Activated naive CD8-positive, alpha-beta T cell treated with anti-CD3 and anti-CD28 coated beads, Interleukin-2, amount 50 U/mL, for 16 hours (primary cell): Measurements from ENCODE around the gene NOXO1.

Experiments
- DNase-seq: peaks from one replicate; pipeline ENCODE4 v3.0.0-alpha.2; 2020; ENCODE audit warnings: low read depth, low spot score

Gene NOXO1

DNA sequence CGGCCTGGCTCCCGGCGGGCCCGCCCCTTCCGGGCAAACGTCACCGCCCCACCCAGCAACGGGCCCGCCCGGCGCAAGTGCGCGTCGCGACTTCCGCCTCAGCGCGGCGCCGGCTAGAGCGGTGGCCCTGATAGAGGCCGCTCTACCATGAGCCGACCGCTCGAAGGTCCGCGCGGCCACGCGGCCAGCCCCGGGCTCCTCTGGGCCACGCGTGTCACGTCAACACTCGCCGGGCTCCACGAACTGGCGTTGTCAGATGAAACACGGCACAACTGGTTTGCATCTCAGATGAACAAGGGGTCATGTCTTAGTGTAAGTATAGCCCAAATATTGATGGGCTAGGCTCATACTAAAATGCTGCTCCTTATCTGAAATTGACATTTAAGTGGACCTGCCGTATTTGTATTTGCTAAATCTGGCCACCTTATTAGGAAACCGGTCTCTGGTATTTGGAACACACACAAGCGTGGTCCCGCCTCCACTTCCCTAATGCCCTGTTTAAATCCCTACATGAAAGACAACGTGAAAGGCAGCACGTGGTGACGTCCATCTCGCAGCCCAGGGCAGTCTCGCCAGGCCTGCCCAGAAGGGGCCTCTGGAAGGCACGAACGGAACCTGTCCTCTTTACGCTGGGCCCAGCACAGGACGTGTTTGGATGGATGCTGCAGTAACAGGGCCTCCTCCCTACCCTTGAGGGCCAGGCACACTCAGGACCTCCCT, 28.7 kb upstream of the NOXO1 start, which contains the start of gene ZNF598:
ZNF598 (minus strand) TSS at position 31 of the 720 bp plus-strand sequence.
- peak; percentile 59 for DNase-seq

DNA sequence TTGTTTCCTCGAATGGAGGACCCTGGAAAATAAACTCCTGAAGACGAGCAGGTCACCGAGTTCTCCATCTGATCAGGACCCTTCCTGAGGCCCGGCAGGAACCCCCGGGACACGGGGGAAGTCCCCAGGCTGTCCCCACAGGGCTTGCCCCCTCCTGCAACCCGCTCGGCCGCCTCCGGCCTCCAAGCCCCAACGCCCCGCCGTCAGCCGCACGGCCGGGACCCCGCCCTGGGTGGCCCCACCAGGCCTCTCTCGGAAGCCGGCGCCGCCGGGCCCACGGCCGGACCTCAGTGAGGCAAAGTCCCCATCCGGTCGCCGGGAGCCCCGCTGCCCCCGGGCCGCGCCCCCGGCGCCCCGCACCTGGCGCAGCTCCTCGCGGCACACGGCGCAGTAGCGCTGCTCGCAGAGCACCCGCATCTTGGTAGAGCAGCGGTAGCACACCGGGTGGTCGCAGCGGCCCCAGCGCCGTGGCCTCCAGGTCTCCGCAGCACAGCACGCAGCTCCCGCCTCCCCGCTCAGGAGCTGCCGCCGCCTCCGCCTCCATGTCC, 28.0 kb upstream of the NOXO1 start:
- no peak for DNase-seq

DNA sequence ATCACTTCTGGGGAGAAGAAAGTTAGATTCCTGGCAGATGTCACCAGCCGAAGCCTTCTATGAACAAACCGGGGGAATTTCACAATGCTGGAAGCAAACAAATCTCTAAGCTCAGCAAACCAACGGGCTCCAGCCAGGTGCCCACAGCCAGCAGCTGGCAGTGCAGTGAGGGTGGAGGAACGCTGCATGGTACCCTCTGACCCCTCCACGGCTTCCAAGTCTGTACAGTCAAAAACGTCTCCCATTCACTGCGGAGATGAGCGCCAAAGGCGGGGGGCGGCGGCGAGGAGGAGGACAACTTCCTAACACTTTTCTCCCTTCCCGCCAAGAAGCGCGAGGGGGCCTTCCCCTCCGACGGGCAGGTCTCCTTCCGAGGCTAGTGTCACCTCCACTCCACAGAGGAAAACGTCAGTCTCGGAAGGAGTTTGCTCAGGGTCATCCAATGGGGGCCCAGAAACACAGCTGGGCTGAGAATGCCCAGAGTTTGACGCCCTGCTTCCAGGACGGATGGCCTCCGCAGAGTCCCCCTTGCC, 27.4 kb upstream of the NOXO1 start:
- DNase-seq, result no peak

- no peak for DNase-seq
Measured at GRCh38 chr16:2008009-2008526, 26.8 kb upstream of the NOXO1 start.

DNA sequence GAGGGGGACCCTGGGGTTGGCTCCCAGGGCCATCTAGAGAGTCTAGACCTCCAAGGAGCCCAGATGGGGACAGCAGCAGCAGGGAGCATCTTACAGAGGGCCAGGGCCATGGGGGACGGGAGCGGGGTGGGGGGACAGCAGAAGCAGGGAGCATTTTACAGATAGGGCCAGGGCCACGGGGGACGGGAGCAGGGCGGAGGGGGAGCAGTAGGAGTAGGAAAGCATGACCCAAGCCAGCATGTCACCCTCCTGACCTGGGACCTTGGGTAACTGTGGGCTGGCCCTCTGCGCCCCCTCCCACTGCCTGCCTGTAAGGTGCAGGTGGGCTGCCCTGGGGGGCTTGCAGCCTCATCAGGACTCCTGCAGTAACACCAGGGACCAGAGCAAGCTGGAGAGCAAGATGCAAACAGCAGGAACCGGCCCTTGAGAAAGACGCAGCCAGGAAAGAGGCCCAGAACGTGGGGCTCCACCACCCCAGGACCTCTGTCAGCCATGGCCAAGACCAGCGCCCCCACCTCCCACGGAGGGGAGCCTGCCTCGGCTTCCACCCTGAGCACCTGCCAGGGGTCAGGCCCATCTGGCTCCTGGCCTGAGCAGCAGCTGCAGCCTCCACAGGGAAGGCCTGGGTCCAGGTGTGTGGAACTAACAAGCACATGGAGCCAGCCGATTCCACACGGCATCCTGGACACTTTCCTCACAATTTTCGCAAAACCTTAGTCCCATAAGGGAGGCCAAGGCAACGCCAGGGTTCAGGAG, 26.0 kb upstream of the NOXO1 start:
- DNase-seq, result no peak

- DNase-seq, result no peak
Measured at GRCh38 chr16:2006317-2006716, 25.0 kb upstream of the NOXO1 start.

- no peak for DNase-seq
Measured at GRCh38 chr16:2005646-2006045, 24.4 kb upstream of the NOXO1 start.

- no peak for DNase-seq
Measured at GRCh38 chr16:2004795-2005517, 23.7 kb upstream of the NOXO1 start.

DNA sequence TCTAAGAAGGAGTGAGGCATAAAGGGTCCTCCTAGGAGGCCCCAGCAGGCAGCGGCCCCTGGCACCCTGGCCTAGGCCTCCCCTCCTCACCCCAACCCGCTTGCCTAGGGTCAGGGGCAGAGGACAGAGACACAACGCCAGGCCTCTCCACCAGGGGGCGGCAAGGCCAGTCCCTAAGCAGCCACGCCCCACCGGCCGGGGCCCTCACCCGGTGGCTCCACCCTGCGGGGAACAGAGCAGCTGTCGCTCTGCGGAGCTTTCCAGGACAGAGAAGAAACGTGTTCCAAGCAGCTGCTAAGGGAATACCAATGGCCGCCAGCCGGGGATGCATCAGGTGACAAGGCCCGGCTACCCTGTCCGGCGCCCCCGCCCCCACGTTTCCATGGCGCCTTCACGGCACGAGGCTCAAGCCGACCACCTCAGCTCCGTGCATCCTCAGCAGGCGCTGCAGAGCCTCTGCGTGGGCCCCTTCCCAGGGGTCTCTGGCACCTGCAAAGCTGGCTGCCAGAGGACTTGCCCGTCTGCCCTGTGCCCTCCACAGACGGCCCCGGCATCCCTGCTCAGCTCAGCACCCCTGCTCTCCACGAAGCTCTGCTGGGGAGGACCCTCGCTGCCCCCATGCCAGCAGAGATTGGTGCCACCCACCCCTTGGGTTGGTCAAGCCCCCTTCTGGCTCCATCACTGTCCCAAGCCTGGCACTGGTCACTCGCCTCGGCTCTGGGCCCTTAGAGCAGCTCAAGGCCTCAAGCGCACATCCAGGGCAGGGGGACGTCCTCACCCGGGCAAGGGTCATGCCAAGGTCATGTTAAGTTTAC, 22.8 kb upstream of the NOXO1 start:
- DNase-seq, result peak; percentile 77

DNA sequence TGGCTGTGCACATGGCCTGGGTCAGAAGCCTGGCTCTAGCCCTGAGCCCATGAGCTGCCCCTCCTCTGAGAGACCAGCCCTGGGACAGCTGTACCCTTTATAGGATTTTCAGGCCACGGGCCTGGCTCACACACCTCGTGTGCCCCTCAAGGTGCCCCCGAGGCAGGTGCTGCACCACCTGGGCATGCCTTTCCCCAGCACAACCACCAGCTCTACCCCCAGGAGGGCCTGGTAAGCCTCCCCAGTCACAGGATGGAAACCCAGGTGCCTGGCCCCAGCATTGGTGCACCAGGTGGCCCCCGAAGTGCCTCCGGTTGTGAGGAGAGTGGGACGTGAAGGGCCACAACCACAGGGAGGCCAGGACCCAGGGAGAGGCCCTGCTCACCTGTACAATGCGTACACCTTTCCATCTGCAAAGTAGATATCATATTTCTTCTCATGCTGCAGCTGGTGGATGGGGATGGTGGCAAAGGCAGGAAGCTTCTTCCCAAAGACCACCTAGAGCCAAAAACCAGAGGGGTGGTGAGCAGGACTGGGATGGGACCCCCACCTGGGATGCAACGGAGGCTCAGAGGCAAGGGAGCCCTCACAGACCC, 22.1 kb upstream of the NOXO1 start:
- DNase-seq, result no peak

- DNase-seq, result no peak
Measured at GRCh38 chr16:2002406-2003230, 21.3 kb upstream of the NOXO1 start.

- no peak for DNase-seq
Measured at GRCh38 chr16:2001456-2002355, 20.4 kb upstream of the NOXO1 start.

DNA sequence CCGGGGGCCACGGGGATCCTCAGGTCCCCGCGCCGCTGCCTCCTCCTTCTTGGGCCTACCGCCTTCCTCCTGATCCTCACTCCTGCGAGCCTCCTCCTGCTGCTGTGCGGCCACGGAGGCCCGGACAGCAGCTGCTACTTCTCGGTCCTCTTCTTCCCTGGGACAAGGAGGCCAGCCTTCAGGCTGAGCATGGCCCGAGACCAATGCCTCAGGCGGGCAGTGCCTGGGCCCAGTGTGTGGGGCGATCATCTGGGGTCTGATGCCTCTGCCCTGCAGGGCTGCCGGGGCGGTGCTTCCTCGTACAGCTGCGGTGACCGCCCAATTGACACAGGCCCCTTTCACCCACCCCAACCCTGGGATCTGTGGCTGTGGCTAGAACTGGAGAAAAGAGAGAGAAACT, 19.8 kb upstream of the NOXO1 start:
- DNase-seq, result no peak

- no peak for DNase-seq
Measured at GRCh38 chr16:1999866-2000514, 18.7 kb upstream of the NOXO1 start.

DNA sequence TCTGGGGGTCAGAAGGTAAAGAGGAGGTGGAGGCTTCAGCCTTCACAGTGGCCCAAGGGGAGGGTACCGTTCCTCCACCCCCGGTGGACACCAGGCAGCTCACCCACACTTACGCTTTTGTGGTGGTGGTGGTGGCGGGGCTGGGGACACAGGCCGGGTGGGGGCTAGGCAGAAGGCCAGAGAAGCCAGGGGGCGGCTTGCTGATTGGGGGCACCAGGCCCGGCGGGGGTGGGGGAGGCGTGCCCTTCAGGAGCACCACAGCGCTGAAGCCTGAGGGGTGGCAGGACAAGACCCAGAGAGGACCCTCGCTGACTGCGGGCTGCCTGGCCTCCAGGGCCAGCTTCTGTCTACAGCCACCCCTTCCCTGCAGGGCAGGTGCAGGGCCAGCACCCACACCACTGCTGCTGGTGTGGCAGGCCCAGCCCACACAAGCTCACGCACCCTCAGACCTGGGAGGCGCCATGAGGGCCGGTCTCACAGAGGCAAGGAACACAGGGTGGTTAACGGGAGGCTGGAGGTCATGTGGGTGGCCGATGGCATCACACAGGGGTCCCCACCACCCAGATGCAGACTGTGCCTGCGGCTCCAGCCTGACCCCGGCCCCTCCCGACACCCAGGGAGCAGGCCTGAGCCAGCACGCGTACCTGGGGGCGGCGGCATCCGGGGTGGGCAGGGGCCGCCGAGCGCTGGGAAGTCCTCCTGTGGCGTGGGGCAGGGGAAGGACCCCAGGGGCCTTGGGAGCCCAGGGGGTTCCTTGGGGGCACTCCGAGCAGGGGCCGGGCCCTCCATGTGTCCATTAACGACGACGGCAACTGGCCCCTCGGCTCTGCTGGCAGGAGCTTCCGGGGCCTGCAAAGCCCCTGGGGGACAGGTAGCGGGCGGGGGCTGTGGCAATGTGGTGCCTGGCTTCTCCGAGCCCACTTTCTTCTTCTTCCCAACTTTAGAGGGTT, 17.9 kb upstream of the NOXO1 start:
- no peak for DNase-seq

- no peak for DNase-seq
Measured at GRCh38 chr16:1998360-1998835, 17.1 kb upstream of the NOXO1 start.
